ENCODE data around the gene RPS14.

Gene RPS14

DNA sequence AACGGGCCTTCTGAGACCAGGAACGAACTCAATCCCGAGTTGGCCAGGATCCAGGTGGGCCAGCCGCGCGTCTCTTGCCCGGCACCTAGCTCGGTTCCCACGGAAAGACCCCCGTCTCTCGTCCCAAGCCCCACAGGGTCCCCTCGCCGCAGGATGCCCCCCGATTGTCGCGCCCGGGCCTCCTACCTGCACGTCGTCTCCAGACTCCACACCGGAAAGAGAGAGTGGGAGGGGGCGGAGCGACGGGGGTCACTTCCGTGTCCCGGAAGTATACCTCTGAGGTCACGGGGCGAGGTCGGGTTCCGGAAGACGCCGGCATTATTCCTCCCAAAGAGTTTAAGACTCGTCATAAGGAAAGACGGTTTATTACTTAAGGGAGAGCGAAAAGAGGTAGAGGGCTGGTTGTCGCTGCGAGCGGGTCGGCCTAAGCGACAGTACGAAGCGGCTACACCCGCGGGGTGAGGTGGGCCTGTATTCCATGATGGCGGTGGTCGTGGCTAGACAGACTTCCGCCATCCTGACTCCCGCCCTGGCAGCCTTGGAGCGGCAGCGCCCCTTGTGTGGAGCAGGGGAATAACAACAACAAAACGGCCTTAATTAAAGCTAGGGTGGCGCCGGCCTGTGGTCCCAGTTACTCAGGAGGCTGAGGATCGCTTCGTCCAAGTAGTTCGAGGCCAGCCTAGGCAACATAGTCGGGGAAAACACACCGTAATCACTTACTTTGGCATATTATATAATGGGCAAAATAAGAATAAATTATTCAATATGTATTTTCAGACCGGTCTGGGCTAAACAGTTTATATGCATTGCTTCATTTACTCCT, at the start of gene RPS14:
Gene RPS14, minus strand, starts transcription at position 223 of the 823 bp plus-strand sequence. CDS start 2,006 bp downstream, outside the sequence.
- FAIRE-seq, result no peak

DNA sequence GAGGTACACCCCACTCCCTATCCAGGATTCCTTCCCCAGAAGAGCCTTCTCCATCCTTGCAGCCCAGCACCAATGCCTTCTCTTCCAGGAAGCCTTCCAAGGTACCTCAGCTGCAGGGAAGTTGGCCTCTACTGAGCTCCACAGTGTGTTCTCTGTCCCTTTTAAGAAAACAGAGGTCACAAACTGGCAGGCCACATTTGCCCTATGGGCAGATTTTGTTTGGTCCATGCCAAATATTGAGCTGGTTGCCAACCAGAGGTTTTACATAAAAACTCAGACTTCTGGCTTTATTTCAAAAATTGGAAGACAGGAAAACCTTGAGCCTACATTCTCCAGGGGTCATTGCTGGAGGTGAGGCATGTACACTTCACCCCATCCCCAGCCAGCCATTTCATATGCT, 49.4 kb upstream of the RPS14 start:
- no peak for FAIRE-seq

DNA sequence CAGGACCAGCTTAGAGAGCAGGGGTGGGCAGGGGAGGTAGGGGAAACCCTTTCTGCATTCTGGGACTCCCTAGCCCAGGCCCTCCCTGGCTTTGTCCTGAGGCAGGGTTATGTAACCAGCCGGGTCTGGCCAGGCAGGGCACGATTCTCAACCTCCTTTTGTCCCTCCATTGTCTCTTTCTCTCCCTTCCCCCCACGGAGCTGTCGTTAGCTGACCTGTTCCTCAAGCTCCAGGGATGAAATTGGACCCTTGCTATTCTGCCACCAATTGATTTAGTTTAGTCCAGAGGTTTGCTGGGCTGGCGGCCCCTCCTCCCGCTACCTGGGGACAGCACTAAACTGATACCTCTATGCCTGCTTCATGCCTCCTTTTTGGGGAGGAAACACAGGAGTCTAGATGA, 49.0 kb upstream of the RPS14 start:
- no peak for FAIRE-seq

DNA sequence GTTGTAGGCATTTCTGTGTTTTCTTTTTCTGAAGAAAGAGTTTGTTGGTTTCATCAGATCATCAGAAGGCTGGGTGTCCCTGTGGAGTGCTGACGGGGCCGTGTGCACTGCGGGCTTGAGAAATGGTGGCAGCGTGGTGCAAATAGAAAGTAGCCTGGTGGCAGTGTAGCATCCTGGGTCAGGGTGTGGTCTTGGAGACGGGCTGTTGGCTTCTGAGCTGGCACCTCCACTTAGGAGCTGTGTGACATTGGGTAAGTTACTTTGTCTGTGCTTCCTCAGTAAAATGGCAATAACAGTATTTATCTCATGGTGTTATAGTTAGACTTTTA, 48.4 kb upstream of the RPS14 start:
- FAIRE-seq, result no peak

DNA sequence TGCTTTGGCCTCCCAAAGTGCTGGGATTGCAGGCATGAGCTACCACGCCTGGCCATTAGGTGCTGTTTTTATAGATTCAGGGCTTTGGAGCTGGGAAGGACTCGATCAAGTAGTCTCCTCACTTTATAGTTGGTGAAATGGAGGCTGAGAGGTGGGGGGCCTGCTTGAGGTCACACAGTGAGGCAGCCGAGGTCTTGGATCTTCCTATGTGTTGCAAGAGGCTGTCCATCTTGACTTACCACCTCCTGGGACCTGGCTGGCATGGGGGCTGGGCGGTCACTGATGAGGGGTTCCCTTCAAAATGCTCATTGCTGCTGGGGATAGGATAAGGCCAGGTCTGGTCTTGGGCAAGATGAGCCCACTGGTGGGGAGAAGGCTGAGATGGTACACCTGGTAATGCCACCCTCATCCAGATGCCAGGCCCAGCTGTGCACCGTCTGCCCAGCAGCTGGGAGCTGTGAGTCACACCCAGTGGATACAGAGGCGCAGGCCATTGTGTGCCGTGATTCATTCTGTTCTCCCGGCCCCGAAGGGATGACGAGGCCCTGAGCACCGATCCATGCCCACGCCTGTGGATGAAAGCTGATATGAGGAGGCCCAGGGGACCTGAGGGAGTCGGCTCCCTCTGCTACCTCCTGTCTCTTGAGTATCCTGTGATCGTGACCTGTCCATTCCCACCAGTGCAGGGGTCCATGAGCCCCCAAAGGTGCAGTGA, 47.9 kb upstream of the RPS14 start:
- no peak for FAIRE-seq

DNA sequence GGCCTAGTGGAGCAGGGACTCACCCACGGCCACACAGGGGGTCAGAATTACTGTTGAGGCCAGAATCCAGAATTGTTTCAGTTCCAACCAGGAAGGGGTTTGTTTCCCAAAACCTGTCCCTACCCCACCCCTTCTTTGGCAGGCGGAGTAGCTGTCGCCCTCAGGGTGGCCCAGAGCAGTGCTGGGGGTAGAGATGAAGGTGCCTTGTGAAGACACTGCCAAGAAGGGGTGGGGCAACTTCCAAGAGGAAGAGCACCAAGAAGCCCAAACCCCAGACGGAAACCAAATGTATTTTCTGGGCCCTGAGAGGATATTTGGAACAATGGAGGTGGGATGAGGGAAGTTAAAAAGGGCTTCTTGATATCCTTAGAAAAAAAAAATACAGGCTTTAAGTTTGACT, 47.0 kb upstream of the RPS14 start:
- FAIRE-seq, result no peak

DNA sequence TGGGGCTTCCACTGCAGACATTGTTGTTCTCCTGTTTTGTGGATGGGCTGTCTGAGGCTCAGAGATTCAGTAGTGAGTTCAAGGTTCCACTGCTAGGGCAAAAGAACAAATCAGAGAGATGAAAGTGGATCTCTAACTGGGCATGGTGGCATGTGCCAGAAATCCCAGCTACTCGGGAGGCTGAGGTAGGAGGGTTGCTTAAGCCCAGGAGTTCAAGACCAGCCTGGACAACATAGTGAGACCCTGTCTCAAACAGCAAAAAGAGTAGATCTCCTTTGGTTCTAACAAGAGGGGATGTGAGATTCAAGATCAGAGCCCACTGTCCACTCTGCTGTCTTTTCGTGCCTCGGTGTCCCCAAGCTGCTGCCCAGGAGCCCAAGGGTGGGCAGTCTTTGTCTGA, 46.6 kb upstream of the RPS14 start:
- no peak for FAIRE-seq

DNA sequence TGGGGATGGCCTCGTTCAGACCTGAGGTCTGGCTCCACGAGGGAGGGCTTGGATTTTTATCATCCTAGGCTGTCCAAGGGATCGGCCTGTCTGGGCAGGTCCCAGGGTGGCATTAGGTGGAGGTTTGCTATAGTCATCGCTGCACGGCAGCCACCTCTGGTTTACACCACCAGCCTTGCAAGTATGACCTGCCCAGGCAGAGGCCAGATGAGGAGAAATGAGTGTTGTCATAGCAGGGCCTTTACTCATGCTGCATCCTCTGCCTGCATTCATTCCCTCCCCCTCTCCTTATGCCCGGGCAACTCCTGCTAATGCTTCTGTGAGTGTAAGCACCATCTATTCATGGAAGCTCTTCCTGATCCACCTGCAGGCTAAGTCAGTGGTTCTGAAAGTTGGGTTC, 43.1 kb upstream of the RPS14 start:
- no peak for FAIRE-seq

DNA sequence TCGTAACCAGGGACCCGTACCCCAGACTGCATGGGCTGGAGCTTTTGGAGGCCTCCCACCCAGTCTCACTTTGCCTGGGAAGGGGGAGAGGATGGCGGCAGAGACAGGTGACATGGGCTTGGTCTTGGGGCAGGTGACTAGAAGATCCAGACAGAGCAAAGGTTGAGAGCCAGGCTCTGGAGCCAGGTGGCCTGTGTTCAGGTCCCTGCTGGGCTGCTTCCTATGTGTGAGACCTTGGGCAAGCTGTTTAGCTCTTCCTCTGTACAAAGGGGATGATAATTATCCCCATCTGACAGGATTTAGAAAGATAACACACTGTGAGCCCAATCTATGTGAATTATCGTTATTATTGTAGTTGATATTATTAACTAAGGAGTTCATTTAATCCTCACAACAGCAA, 42.3 kb upstream of the RPS14 start:
- no peak for FAIRE-seq

DNA sequence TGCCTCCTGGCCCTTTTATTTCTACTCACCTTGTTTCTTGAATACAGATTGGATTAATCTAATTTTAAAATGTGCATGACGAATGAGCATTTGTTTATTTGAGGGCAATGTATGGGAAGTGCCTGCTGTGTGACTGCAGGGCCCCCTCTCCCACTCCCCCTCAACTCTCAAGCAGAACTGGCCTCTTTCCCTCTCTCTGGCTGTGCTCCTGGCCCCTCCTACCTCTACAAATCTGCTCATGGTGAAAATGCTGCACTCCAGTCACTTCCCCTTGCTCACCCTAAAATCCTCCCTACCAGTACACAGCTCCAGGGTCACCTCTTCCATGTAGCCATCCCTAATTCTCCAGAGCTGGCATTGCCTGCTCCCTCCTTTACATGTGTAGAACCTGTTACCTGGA, 41.2 kb upstream of the RPS14 start:
- FAIRE-seq, result no peak

DNA sequence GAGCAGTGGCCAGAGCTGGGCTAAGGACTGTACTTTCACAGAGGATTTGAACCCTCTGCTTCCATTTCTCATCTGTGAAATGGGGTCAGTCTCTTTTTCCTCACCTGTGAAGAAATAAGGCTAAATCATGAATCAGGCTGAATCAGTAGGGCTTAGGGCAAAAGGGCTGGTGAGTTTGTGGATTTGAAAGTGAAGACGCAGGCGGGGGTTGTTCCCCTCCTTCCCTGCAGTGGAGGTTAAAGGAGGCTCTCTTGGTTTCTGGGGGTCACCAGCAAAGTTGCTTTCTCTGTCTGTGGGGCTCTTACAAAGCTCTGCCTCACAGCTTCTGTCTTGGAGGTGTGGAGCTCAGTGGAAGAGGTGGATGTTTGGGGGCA, 40.7 kb upstream of the RPS14 start:
- FAIRE-seq, result no peak

DNA sequence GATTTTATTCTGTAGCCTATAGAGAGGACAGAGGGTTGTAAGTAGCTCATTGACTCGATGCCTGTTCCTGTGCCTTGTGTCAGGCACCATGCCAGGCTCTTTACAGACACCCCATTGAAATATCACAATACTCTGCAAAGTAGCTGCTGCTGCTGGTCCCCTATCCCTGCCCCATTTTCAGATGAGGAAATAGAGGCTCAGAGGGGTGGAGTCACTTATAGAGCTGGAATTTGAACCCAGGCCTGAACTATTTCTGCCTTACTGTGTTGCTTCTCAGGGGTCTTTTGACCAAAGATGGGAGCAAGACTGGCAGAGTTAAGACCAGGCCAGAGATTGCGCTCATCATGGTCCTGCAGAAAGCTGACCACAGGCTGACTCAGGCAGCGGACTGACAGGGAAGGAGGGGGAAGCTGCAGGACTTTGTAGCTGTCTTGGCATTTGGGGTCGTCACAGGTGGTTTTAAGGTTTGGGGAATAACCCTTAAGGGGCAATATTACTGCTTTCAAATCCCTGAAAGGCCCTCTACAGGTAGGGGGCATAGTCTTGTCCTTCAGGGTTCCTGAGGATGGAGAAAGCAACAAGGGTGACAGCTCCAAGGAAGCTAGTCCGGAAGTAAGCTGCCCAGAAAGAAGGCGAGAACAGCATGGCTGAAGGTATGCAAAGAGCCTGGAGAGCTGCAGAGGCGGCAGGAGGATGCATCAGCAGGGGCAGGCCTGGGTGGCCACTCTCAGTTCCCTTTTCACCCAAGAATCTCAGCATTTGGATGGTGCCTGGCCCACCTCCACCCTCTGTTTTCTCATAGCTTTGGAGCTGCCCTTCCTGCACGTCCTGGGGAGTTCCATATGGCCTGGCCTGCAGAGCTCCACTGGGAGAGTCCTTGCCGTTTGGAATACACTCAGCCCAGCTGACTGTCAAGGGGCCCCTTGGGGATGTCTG, 40.1 kb upstream of the RPS14 start:
- no peak for FAIRE-seq

DNA sequence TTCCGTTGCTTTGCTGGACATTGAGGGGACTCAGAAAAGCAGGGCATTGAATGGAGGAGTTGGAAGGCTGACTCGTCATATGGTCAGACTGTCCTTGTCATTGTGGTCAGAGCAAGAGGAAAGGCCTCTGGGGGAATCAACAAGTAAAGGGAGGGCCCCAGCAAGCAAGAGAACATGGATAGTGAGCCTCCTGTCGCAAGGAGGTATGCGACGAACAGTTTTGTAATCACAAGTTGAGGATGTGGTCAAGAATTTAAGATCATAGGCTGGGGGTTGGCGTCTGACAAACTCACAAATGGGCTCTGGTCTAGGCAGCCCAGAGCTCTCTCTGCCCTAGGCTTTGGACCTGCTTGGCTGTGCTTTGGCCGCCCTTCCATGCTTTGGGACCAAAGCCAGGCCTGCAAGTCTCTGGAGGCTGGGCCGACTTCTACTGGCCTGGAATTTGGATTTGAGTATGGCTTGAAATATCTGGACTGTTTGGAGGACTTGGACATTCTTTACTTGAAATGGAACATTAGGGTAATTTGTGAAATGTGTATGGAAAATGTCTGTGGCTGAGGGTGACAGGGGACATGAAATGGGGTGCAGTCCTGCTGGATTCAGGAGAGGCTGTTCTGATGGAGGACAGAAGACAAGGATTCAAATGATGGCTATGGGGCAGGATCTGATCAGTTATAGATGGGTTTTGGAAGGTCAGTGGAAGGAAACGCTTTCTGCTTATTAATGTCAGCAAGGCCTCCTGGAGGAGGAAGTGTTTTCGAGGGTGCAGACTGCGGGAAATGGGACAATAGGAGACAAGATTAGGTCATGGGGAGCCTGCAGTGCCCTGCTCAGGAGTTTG, 39.2 kb upstream of the RPS14 start:
- FAIRE-seq, result no peak

DNA sequence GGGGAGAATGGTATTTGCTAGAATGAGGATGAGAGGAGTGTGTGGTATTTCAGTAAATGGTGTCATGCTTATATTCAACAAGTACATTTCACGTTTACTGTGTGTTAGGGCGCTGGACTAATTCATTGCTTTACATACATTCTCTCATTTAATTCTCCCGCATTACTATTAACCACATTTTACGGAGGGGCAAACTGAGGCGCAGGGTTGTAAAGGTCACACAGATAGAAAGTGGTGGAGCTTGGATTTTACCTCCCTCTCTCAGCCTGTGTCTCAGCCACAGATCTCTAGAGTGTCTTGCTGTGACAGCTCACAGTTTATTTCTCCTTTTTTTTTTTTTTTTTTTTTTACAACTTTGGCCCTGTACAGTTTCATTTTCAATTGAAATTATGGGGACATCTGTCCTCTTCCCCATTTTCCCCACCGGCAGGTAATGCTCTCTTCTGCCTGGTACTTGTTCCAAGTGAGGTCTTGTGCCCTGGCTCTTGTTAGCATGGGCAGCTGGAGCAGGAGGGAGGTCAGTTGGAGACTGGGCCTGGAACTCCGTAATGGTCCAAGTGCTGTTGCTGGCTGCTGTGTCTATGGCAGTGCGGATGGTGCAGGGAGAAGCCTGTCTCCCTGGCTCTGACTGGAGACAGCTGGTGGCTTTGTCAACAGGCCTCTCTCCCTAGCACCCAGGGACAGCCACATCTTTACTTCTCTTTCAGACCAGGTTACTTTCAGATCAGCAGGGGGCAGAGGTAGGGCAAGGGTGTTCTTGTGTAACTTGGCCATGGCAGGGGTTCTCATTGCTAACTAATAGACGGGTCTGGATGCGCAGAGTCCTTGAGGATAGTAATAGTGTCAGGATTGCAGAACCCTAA, 37.9 kb upstream of the RPS14 start:
- no peak for FAIRE-seq

DNA sequence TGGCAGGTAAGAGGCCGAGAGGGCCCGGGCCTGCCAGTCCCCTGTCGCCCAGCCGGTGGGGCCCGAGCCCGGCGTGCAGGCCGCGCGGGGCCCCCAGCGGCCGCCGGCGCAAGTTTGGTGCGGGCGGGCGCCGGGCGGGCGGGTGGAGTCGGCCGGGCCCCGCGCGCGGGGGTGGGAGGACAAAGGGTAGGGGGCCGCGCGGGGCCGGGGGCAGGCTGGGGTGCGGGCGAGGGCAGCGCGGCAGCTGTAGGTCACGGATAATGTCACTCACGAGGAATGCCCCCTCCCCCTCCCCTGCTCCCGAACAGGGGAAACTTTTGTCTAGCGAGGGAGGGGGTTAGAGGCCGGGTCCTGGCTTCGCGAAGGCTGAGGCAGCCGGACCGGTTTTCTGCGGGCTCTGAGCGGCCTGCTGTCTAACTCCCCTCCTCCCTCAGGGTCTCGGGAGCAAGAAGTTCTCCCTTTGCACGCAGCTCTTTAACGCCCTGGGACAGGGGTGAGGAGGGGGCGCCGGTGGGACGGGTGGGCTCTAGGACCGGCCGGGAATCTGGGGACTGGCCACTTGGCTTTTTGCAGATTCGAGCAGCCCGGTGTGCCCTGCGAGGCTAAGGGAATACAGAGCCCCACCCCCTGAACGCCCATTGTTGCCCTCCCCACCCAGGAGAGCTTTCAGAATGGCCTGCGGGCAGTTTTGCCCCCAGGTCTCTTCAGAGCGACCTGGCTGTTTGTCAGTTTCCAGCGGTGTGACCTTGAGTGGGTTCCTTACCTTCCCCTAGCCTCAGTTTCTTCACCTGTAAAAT, 37.1 kb upstream of the RPS14 start:
- FAIRE-seq, result no peak

DNA sequence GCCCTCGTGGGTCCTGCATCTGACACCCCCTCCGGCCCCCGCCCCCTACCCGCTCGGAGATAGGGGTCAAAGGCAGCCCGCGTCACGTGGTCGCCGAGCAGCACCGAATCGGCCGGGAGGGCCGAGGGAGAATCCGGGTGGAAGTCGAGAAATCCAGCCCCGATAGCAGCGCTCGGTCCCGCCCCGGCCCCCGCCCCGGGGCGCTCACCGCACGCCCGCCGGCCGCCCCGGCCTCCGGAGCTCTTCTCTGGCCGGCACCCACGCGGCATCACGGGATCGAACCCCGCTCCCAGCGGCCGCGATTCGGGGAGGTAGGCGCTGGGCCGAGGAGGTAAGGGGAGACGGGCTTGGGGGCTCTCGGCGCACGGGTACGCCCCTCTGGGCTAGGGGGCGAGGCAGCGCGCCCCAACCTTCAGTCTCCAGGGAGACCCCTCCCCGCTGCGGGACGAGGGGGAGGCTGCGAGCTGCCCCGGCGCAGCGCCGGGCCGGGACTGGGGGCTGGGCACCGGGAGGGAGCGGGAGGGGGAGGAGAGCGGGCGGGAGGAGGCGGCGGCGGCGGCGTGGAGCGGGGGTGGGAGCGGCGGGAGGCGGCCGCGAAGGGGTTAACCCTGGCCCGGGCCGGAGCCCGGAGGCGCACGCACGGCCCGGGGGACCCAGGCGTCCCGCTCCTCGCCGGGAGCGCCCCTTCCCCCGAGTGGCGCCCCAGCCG, 36.3 kb upstream of the RPS14 start:
- no peak for FAIRE-seq

DNA sequence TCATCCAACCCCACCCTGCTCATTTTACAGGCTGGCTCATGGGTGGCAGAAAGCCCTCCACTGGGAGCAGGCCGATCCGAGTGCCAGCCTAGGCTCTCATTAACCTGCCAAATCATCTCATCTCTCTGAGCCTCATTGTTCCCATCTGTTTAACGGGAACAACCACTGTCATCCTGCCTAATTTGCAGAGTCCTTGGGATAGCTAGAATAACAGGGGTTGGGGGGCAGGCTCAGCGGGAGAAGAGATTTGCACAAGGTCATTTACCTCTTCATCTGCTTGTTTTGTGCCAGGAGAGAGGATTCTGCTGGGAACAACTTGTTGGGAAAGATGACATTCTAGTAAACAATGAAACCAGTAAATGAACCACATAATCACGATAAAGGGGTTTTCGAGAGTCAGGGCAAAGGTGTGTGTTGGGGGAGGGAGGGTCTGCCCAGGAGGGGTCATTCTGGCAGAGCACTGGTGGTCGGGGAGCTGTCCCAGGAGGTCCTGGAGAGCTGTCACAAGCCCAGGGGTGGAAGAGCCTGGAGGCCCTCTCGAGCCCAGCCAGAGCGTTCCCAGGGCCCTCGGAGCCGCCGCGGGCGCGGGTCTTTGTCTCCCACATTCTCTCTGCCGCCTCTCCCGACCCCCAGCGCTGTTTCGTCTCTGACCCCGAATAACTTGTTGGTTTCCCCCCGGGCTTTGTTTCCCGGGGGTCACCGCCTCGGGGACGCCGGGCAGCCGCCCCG, 35.6 kb upstream of the RPS14 start:
- FAIRE-seq, result no peak

DNA sequence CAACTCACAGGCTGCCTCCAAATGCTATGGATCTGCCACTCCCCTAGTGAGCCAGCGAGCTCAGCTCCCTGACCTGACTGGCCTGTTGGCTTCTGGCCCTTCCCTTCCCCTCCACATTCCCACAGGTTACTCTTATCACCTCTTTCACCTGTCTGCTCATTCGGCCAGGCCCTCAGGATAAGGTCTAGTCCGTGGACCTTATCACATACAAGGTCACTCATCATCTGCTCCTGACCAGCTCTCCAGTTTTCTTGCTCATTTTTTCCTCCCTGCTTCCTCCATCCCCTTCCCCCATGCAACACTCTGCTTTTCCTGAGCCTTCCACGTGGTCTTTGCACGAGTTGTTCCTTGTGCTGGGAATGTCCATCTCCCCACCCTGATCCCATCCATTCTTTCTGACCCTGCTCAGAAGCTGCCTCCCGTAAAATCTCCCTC, 32.5 kb upstream of the RPS14 start:
- no peak for FAIRE-seq

DNA sequence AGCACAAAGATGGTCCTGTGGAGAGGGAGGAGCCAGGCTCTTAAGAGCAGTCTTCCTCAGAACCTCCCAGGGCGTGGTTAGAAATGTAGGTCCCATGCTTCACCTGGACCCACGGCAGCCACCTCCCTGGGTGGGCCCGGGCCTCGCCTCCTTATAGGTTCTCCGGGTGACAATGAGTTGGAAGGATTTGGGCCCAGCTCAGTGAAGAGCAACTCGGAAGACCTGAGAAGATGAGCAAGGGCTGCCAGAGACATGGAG, 32.1 kb upstream of the RPS14 start:
- FAIRE-seq, result no peak

DNA sequence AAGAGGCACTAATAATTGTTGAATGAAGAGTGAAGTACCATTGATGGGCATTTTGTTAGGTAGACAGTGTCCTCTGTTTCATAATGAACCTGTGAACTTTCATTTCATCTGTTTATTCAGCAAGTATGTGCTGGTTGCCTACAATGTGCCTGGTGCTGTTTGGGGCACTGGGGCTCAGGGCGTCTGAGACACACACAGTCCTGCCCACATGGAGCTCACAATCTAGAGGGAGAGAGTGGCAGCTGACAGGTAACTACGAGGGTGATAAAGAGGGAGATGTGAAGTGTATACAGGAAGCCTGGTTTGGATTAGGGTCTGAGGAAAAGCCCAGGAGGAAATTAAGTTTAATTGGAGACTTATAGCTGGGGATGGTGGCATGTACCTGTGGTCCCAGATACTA, 29.9 kb upstream of the RPS14 start:
- FAIRE-seq, result no peak

Measured in A204.1 (cell line).